ENCODE measurements around the gene UPK1B.
A peak's percentile ranks its signal among the peaks of the same experiment; 100 is the strongest.
"Not testable (repeated sequence)": the region's sequence is repeated elsewhere in the genome, so short reads cannot be mapped to it uniquely, and the experiment has no call there.

Gene UPK1B

DNA sequence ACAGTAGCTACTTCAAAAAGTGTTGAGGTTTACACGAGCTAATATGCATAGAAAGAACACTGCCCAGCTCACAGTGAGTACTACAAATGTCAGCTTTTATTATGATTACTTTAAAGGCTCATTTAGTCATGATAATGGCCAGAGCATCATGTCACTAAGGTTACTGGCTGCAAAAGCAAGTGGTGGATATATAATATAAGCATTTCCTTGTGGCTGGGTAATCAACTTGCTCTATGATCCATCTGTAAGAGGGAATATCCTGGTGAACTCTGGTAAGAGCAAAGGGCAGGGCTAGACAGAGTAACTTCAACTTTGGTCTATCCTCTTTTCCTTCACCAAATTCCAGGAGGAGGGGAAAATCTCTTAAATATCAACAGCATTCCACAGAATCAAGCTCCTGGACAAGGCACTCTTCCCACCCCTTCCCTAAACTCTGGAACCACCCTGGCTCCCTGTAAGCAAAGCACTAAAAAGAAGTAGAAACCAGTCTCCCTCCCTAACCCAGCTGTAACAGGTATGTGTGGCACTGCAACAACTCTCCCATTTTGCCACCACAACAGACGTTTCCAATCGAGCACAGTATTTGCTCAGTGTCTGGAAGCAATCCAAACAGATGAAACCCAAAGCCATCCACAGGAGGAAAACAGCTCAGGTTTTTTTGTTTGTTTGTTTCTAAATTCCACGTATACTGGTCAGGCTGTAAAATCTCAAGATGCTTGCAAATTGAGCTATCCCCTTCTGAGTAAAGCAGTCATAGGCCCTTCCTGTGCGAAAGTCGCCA lies 53.9 kb downstream of the UPK1B start:
- DNase-seq = no peak

DNA sequence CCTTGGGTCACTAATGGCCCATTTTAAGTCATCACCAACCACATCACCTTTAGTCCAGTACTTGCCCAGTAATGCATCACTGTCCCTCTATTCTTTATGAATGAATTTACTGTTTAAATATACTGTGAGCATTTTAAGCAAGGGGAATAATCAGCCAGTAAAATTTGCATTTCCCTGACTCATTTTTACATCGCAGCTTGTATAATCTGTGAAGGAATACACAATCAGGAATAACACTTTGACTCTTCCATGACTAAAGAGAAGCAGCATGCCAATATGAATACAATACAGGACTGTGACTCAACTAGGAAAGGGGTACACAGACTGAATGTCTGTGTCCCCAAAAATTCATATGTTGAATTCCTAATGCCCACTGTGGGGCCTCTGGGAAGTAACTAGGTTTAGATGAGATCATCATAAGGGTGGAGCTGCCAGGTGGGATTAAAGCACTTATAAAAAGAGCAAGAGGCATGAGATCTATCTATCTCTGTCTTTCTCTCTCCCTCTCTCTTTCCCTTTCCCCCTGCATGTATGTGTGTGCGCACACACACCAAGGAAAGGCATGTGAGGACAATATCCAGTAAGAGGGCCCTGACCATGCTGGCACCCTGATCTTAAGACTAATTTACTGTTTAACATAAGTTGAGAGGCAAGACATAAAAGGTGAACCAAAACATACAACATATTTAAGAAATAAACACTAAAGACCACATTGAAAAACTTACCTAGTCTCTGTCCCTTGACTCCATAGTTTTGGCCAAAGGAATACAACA lies 55.2 kb downstream of the UPK1B start:
- no peak for DNase-seq

DNA sequence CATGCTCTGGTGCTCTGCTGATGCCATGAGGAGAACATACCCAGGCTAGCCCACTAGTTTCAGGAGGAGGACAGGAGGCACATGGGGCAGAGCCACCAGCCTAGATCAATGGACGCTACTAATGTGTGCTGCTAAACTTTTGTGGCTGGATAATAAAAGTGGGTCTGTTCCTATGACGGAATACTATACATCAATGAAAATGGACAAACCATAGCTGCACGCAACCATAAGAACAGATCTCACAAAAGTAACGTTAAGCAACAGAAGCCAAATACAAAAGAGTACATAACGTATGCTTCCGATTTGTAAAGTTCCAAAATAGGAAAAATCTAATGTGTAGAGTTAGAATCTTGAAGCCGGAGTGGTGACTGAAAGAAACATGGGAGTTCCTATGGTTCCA lies 55.8 kb downstream of the UPK1B start:
- DNase-seq = no peak

DNA sequence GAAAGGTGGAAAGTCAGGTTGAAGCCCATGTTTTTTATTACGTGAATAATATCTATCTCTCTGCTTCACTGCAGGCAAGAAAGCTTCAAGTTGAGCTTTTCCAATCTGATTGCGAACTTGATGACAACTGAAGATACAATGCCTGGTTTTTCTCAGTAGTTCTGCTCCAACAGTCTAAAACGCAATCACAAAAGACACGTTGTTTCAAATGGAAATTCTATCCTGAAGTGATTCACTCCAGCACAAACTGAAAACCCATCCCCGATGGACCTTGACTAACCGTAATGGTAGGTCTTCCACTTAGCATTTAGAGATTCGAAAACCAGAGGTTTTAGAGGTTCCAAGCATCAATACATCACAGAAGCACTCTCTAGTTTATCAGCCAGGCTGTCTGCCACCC lies 56.7 kb downstream of the UPK1B start:
- DNase-seq = no peak

DNA sequence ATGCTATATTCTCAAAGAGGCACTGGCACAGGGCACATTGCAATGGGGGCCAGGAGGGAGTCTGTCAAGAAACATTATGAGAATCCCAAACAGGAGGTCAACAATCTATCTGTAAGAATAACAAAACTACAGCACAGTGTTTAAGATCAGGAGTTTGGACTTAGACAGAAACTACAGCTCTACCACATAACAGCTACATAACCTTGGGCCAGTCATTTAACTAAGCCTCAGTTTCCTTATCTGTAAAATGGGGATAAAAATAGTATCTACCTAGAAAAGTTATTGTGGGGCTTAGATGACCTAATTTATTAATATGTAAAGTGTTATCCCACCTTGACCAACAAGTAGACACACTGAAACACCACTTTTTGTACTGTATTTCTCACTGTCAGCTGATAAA lies 57.3 kb downstream of the UPK1B start:
- no peak for DNase-seq

DNA sequence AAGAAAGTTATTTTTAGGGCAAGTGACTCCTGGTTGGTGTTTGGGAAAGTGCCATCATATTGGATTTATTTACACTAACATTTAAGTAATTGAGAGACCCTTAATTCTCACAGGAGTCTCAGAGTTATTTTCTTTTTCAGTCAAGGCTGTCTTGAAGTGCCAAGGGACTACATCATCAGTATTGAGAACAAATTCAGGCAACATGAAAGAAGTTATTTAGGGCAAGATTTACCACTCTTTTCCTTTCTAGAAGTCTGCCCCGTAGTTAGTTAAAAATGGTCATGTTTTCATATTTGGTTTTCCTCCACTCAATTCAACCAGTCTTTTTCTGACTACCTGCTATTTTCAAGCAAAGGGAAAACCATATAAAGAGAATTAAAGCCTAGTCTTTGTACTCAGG lies 61.2 kb downstream of the UPK1B start:
- DNase-seq = no peak

DNA sequence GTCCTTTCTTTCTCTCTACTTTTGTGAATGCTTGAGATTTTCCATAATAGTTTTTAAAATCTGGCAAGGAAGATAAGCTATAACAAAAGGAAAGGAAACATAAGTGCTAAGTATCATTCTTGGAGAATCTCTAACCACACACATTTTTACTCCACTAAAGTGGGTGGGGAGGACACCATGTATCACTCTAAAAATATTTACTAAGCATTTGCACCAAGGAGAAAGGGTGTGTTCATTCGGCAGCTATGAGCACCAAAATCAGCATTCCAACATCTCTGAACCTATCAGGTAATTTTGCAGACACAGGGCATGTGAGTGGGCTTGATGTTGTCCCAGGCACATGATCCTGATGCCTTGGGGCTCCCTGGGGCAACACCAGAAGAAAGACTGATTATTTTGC lies 61.8 kb downstream of the UPK1B start:
- no peak for DNase-seq

DNA sequence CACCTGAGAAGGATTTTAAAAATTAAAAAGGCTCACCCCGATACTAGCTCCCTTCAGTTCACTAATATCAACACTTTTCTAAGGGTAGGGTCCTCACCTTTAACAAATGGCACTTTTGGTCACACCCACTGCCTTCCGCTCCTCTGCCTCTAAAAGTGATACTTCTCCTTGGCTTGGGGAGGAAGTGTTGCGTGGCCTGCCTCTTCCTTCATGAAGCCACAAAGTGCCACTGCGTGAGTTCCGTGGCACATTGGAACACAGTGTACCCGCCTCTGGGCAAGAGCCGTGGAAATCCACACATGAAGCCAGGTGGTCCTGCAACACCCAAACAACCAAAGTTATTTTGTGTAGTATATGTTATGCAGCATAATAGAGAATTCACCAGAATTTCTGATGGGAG lies 63.4 kb downstream of the UPK1B start:
- DNase-seq = no peak

DNA sequence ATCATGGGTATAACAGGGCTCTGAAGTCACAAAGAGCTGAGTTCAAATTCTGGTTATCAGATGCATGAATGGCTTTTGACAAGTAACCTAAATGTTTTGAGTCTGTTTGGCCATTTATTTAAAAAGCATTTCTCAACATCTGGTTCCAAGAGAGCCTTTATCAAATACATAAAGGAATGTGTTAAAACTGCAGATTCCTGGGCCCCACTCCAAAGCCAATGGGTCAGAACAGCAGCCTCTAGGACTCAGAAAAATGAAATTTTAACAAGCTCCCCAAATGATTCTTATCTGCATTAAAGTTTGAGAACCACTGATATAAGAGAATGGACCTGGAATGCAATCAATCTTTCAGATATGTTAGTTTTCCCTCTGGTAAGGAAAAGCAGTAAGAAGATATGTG lies 63.9 kb downstream of the UPK1B start:
- no peak for DNase-seq

DNA sequence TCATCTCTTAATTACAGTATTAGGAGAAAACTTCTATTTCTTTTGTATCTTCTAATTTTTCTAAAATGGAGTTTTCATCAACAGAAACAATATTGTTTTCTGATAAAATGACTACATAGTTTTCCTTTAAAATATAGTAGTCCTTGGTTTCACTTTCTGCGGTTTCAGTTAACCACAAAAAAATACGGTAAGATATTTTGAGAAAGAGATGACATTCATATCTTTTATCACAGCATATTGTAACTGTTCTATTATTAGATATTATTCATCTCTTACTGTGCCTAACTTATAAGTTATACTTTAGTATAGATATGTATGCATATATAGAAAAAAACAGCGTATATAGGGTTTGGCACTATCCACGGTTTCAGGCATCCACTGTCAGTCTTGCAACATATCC lies 65.0 kb downstream of the UPK1B start:
- peak; percentile 66 for DNase-seq

DNA sequence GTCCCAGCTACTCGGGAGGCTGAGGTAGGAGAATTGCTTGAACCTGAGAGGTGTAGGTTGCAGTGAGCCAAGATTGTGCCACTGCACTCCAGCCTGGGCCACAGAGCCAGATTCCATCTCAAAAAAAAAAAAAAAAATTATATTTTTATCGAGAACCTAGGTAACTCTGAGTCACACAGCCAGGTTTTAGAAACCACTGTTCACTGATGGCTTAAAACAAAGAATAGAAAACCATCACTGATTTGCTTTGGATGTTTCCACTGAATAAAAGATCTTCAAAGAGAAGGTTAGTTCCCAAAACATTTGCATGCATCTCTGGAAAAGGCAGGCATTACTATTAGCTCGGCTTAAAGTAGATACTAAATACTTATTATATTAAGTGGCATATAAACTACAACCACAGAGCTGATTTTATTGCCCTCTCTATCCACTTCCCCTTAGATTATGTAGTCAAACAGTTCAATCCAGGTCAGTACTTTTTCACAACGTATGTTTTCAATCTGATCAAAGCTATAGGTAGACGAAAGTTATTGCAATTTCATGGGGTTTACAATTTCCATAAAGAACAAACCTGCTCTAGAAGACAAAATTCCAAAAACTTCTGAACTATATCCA lies 65.9 kb downstream of the UPK1B start:
- peak; percentile 52 for DNase-seq

DNA sequence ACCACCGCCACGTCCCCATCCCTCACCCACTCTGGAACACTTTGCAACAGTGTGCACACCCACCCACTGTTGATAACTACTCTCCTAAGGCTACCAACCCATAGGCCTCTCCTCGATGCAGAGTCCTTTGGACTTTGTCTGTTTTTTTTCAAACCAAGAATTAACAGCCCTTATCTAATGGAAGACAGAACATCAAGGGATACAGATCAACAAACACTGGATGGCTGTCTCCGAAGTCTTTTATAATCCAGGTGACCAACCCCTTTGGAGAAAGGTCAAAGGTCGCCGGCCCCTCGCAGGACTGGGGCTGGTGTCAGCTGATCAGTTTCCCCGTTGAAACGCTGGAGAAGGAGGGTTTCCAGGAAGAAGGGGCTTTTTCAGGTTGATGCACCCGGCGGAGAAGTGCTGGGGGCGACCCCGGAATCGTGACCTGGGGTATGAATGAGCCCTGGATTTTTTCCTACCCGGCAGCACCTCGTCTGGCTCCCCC lies 66.7 kb downstream of the UPK1B start:
- DNase-seq = peak; percentile 65

DNA sequence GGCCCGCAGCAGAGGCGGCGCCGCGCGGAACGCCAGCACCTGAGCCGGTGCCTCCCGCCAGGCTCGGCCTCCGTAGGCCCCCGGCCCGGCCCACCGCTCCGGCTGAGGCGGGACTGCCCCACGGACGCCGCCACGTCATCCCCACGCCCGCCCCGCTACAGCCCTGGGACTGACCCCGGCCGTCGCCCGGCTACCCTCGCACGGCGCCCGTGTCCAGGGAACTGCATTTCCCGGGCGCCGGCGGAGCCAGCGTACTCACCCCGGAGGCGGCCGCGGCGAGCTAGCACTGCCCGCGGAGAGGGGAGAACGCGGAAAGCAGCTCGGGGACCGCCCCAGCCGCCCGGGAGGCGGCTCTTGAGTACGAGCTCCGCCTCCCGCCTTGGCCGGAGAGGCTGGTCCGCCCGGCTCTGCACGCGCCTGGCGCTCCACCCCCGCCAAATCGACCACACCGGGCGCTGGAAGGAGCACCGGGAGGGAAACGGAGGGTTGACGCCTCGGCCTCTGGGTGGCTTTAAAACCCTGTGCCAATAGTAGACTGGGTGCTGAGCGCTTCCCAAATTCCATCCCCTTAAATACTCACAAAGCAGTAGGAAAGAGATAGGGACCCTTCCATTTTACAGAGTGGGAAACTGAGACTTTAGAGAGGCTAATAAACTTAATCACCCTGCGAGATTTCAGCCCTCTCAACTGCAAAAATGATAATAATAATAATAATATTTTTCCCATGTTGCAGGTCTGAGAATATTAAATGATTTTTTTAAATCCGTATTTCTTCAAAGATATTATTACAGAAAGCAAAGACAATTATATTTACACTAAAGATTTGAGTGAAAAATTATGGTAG lies 67.4 kb downstream of the UPK1B start, which contains the start of gene B4GALT4:
B4GALT4 (minus strand) TSS at position 288 of the 844 bp plus-strand sequence. CDS start 10,779 bp downstream, outside the sequence.
- DNase-seq = peak; percentile 91

DNA sequence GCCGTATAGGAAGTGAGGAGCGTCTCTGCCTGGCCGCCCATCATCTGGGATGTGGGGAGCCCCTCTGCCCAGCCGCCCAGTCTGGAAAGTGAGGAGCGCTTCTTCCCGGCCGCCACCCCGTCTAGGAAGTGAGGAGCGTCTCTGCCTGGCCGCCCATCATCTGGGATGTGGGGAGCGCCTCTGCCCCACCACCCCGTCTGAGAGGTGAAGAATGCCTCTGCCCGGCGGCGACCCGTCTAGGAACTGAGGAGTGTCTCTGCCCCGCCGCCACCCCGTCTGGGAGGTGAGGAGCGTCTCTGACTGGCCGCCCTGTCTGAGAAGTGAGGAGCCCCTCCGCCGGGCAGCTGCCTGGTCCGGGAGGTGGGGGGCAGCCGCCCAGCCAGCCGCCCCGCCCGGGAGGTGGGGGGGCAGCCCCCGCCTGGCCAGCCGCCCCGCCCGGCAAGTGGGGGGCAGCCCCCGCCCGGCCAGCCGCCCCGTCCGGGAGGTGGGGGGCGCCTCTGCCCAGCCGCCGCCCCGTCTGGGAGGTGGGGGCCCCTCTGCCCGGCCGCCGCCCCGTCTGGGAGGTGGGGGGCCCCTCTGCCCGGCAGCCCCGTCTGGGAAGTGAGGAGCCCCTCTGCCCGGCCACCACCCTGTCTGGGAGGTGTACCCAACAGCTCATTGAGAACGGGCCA lies 69.1 kb downstream of the UPK1B start:
- not testable (repeated sequence) for DNase-seq

DNA sequence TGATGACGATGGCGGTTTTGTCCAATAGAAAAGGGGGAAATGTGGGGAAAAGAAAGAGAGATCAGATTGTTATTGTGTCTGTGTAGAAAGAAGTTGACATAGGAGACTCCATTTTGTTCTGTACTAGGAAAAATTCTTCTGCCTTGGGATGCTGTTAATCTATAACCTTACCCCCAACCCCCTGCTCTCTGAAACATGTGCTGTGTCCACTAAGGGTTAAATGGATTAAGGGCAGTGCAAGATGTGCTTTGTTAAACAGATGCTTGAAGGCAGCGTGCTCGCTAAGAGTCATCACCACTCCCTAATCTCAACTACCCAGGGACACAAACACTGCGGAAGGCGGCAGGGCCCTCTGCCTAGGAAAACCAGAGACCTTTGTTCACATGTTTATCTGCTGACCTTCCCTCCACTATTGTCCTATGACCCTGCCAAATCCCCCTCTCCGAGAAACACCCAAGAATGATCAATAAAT lies 69.7 kb downstream of the UPK1B start:
- DNase-seq = not testable (repeated sequence)

DNA sequence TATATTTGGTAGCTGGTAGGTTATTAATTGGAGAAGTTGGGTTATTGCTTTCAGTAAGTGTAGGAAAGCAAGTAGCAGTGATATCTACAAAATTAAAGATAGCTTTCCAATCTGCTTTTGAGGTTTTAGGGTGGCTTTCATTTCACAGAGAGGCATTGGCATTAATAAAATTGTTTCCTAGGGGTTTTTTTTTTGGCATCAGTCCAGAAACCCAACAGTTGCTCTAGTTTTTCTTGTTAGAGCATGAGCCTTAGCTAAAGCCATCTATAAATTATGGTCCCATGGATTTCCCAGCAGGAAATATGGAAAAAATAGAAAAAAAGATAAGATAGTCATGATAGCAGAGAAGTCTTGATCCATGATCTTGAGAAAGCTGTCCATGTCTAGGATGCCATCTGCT lies 70.3 kb downstream of the UPK1B start:
- no peak for DNase-seq

DNA sequence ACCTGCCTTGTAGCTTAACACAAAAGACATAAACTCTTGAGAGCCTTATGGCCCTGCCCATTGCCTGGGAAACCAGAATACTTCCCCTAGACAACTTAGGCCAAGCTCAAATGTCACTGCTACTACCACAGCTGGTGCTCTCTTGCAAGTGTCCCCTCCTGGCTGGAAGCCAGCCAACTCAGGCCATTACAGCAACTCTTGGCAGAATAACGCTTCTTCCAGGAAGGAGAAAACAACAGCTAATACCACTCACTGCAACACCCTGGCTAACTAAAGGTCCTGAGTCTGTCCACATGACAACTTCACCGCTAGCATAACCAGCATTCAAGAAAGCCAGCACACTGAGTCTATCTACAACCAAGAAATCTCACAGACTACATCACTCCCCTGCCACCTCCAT lies 72.4 kb downstream of the UPK1B start:
- no peak for DNase-seq

Data from OCI-M1 (cell line).